ENCODE data around the gene OBSCN.
"Not testable (repeated sequence)": the region's sequence is repeated elsewhere in the genome, so short reads cannot be mapped to it uniquely, and the experiment has no call there.

OBSCN gene

GRCh38 chr1:228226956-228227791 lies 19.3 kb downstream of the OBSCN start:
- DNase-seq (ENCODE audit: low spot score) = no peak

GRCh38 chr1:228228147-228228546 lies 20.3 kb downstream of the OBSCN start:
- DNase-seq (ENCODE audit: low spot score) = not testable (repeated sequence)

GRCh38 chr1:228228601-228229074 lies 20.8 kb downstream of the OBSCN start:
- DNase-seq (ENCODE audit: low spot score) = peak; percentile 52

- no peak for DNase-seq (ENCODE audit: low spot score)
These were observed 23.3 kb downstream of the OBSCN start for GRCh38 chr1:228231189-228231588.

GRCh38 chr1:228233136-228233535 lies 25.3 kb downstream of the OBSCN start:
- no peak for DNase-seq (ENCODE audit: low spot score)

GRCh38 chr1:228234921-228235320 lies 27.1 kb downstream of the OBSCN start:
- no peak for DNase-seq (ENCODE audit: low spot score)

- DNase-seq (ENCODE audit: low spot score) = peak; percentile 58
These were observed 28.9 kb downstream of the OBSCN start for GRCh38 chr1:228236744-228237143.

GRCh38 chr1:228238007-228238406 lies 30.2 kb downstream of the OBSCN start:
- no peak for DNase-seq (ENCODE audit: low spot score)

- DNase-seq (ENCODE audit: low spot score) = no peak
These were observed 30.6 kb downstream of the OBSCN start for GRCh38 chr1:228238461-228238860.

GRCh38 chr1:228240411-228241240 lies 32.8 kb downstream of the OBSCN start:
- DNase-seq (ENCODE audit: low spot score) = no peak

- no peak for DNase-seq (ENCODE audit: low spot score)
These were observed 33.4 kb downstream of the OBSCN start for GRCh38 chr1:228241259-228241658.

- no peak for DNase-seq (ENCODE audit: low spot score)
These were observed 34.6 kb downstream of the OBSCN start for GRCh38 chr1:228242409-228242808.

GRCh38 chr1:228243093-228243492 lies 35.2 kb downstream of the OBSCN start:
- no peak for DNase-seq (ENCODE audit: low spot score)

- not testable (repeated sequence) for DNase-seq (ENCODE audit: low spot score)
These were observed 36.1 kb downstream of the OBSCN start for GRCh38 chr1:228243989-228244388.

GRCh38 chr1:228245111-228245510 lies 37.3 kb downstream of the OBSCN start:
- DNase-seq (ENCODE audit: low spot score) = no peak

GRCh38 chr1:228246216-228246900 lies 38.5 kb downstream of the OBSCN start:
- no peak for DNase-seq (ENCODE audit: low spot score)

GRCh38 chr1:228249513-228250305 lies 41.9 kb downstream of the OBSCN start:
- DNase-seq (ENCODE audit: low spot score) = no peak

- not testable (repeated sequence) for DNase-seq (ENCODE audit: low spot score)
These were observed 44.6 kb downstream of the OBSCN start for GRCh38 chr1:228252476-228252875.

- DNase-seq (ENCODE audit: low spot score) = no peak
These were observed 49.0 kb downstream of the OBSCN start for GRCh38 chr1:228256626-228257375.

- DNase-seq (ENCODE audit: low spot score) = no peak
These were observed 50.6 kb downstream of the OBSCN start for GRCh38 chr1:228258486-228258885.

Data from GM03348 (cell line).